ENCODE data around the gene GALNT6.
"Not testable (repeated sequence)": the region's sequence is repeated elsewhere in the genome, so short reads cannot be mapped to it uniquely, and the experiment has no call there.

GALNT6 gene

DNA sequence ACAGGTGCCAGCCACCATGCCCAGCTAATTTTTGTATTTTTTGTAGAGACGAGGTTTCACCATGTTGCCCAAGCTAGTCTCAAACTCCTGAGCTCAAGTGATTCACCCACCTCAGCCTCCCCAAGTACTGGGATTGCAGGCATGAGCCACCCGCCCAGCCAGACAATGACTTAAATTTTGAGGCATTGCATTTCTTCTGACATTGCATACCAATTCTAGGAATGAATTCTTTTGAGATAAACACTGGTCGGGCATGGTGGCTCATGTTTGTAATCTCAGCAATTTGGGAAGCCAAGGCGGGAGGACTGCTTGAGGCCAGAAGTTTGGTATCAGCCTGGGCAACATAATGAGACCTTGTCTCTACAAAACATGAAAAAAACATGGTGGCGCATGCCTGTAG, 42.2 kb downstream of the GALNT6 start:
- no peak for DNase-seq

DNA sequence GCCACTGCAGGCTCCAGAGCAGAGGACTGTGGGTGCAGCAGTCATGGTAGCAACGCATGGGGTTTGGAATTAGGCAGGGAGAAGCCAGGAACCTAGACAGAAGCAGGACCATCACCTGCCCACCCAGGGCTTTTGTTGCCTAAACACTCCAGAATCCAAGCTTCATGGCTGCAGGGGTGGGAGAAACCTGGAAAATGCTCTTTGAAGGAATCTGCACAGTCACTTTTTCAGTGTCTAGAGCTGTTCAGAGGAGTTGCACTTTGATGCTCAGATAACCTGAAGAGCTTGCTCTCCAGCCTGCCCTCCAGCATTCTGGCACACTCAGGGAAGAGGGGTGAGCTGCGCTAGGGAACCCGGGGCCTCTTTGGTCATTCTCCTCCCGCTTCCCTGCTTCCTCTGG, 43.1 kb downstream of the GALNT6 start:
- no peak for DNase-seq

DNA sequence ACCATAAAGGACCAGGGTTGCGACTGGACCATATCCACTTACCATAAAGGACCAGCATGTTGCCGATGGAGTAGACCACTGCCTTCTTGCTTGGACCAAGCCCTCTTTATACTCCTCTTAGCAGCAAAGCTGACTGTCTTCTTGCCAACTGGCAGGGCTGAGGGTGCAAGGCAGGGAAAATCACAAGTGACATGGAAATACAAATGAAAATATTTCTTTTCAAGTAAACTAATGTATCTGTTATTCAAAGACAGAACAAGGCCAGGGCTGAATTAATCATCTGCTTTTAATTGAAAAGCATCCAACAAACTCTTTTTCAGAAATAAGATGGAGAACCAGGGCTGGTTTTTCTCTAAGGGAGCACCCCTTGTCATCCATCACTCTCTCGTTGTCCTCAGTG, 44.6 kb downstream of the GALNT6 start, which contains the start of gene CELA1:
TSS of gene CELA1 (minus strand) at position 99 of the 400 bp plus-strand sequence. CDS start at position 58, 41 bp downstream.
- DNase-seq: no peak

DNA sequence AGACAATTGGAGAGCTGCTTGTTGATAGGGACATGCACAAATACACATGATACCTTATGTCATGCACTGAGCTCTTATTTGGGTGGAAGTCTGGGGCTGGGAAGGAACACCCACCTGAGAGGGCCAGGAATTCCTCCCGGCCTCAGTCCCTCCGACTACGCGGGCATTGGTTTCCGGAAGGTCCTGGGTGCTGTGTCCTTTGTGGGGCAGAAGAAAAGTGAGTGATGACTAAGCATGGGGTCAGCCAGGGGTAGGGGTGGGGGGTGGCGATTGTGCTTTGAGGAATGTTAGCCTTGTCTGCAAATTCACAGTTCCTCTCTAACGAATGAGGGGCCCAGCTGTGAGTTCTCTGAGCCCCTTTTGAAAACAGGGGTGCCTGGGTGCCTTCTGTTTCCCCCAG, 45.5 kb downstream of the GALNT6 start:
- DNase-seq: no peak

DNA sequence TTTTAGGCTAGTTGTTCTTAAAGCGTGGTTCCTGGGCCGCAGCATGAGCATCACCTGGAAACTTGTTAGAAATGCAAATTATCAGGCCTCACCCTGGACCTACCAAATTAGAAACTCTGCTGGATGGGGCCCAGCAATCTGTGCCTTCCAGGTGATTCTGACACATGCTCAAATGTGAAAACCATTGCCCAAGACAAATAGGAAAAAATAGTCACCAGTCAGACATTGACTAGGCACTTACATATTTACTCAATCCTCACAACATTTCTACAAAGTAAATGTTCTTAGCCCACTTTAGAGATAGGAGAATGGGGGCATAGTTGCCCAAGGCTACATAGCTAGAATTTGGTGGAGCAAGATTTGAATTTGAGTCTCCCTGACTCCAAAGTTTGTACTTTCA, 48.0 kb downstream of the GALNT6 start:
- no peak for DNase-seq

DNA sequence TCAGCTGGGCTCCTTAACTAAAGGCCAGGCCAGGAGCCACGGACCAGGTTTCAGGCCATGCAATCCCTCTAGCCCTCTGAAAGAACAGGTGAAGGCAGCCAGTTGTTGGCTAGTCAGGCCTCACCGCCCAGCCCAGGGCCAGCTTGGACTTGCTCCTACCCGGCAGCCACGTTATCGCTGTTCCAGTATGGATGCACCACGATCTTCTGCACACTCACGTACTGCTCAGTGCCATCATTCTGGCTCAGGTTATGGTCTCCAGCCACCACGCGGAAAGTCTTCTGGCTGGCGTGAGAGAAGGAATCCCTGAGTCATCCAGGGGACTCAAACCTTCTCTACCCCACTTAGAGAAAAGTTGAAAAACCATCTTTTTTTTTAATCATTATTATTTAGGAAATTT, 48.8 kb downstream of the GALNT6 start:
- DNase-seq: no peak

DNA sequence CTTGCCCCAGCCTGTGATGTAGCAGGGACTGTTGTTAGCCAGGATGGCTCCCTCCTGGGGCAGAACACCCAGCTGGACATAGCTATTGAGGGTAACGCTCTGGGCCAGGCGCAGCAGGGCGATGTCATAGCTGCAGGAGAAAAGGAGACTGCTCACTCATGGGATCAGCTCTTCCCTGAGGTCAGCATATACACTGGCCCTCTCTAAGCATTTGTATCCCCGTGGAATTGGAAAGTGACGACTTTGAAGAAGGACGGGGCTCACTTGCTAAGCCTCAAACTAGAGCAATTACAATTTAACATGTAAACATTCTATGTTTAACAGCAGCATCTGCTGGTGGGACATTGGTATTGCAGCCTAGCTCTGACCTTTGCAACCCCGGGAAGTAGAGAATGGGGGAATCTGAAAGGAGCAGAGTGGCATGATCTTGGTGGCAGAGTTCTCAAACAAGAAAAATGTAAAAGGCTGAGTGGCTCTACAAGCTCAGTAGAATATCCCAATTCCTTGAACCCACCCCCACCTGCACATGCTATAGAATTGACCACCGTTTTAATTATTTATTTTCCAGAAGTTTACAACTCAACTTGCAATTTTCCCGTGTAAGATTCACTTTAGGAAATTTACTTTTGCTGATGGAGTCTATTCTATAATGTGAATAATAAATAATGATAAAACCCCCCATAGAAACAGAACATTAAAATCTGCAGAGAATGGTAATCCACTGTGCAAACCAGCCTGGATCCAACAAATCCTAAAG, 49.8 kb downstream of the GALNT6 start:
- peak; percentile 60 for DNase-seq

DNA sequence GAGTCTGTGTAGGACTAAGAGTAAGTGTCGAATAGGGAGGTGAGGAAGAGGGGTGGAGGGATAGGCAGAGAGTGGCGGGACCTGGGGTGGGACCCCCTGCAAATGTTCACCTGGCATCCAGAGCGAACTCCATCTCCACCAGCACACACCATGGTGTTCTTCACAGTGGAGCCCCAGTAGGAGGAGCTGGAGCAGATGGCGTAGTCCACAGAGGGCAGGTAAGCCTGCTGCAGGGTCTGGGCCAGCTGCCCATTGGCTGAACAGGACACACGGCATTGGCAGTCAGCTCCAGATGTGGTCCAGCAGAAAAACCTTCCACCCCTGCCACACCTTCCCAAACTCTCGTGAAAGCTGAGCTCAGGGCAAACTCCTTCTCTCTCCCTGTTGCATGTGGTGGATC, 51.5 kb downstream of the GALNT6 start:
- no peak for DNase-seq

DNA sequence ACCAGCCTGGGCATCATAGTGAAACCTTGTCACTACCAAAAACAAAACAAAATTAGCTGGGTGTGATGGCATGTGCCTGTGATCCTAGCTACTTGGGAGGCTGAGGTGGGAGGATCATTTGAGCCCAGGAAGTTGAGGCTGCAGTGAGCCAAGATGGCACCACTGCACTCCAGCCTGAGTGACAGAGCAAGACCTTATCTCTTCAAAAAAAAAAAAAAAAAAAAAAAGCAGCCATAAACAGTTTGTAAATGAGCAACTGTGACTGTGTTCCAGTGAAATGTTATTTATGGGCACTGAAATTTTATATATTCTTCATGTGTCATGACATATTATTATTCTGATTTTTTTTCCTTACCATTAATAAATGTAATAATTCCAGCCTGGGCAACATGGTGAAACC, 53.9 kb downstream of the GALNT6 start:
- not testable (repeated sequence) for DNase-seq

DNA sequence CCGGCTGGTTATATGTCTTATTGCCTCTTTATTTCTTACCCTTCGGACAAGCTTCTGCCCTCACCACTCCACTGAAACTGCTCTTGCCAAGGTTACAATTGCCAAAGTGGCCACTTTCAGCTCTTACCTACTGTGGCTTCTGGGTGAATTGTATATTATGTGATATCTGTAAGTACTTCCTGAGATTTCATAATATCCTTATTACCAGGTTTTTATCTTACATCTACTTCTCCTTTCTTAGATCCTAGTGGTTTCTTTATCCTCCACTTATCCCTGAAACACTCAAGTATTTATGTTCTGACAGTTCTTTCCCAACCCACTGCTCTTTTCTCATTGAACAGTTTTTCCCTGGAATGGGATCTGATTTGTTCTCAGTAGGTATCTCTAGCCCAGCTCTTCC, 55.3 kb downstream of the GALNT6 start:
- no peak for DNase-seq

DNA sequence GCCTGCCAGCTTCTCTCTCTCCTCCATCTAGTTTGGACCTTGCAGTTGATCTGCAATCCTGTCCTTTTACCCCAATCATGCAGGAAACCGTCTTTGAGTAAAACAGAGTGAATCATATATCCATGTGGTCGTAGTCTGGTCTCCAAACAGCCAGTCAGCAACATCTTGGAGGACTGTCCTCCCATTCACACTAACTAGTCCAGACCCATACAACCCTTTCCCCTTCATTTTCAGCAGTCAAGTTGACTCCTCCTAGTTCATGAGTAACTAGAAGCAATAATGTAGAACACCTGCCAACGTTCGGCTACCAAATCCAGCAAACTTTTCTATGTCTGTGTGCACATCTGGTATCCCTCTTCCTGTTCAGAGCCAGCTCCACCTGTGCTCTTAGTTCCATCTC, 56.4 kb downstream of the GALNT6 start:
- no peak for DNase-seq

DNA sequence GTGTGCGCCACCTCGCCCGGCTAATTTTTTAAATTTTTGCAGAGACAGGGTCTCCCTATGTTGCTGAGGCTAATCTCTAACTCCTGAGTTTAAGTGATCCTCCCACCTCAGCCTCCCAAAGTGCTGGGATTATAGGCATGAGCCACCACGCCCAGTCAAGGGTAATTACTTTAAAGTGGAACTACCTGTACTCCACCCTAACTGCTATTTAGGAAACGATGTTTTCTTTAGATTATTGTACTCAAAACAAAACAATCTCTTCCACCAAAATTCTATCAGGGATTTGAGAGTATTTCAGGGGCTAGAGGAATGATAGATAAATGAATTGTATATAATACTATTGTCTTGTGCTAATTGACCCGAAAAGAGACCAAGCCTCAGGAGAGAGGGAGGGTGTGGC, 57.7 kb downstream of the GALNT6 start:
- DNase-seq: no peak

DNA sequence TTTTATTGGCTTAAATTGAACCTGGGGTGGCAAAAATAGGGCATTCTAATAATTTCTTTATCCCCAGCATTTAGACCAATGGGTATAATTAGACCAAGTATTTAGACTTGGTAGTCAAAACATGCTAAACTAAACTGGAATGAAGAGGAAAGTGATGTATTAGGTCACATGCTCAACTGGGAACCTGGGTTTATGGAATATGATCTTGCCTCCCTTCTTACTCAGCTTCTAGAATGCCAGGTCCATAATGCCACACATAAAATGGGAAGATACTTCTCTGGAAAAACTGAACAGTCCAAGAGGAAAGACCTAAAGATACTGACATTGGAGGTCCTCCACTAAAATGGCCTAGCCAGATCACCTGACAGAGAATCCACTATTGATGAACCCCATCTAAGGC, 61.0 kb downstream of the GALNT6 start:
- DNase-seq: no peak

DNA sequence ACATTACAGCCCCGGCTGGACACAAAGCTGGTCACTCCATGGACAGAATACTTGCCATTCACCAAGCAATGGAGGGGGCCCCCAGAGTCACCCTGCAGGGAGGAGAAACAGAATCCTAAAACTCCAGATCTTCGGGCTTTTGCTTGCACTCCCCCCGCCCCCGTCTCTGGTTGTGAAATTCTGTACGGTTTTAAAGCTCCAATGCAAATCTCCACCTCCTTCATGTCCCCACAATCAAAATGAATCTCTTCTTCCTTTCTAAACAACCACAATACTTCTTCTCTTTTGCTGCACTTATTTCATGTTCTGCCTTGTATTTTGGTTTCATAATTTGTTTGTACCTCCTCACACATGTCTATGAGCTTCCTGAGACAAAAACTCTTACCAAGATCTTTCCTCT, 61.5 kb downstream of the GALNT6 start:
- no peak for DNase-seq

DNA sequence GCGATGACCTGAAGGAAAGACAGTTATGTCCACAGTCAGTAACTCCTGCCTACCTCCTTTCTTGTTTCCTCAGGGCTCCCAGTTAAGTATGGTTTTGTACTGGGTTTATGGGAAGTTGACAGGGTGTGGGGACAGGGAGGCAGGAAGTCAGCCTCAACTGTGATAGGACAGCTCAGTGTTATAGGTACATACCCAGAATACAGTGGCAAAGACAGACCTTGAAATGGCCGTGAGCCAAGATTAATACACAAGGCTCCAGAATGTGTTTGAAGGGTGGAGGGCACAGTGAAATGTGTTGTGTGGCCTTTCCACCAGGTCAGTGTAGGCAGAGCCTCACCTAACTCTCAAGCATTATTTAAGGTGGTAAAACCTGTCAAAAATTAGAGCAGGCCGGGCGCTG, 62.6 kb downstream of the GALNT6 start:
- no peak for DNase-seq

DNA sequence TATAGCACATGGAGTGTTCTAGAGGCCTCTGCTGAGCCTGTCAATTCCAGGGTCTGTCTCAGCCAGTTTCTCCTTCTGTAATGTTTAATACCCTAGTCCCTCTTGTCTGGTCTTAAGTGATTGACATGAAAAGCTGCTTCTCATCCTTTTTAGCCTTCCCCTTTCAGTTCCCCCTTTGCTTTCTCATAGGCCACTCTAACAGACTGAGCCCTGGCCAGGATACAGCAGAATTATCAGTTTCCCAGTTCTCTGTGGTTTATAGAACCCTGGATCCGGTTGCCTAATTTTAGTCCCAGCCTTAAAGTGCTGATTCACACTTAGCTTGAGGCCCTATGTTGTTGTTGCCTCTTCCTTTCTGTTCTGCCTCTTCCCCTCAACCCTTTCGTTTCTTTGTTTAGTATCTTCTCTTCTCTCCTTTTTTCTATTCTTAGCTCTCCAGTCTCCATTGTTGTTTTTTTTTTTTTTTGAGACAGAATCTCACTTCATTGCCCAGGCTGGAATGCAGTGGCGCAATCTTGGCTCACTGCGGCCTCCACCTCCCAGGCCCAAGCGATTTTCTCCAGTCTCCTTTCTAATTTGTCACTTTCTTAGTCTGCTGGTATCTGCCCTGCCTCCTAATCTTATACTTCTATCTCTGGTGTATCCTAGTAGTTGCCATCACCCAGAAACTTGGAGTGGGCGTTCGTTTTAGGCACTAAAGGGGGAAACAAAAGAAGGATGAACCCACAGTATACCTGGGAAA, 64.3 kb downstream of the GALNT6 start:
- no peak for DNase-seq

DNA sequence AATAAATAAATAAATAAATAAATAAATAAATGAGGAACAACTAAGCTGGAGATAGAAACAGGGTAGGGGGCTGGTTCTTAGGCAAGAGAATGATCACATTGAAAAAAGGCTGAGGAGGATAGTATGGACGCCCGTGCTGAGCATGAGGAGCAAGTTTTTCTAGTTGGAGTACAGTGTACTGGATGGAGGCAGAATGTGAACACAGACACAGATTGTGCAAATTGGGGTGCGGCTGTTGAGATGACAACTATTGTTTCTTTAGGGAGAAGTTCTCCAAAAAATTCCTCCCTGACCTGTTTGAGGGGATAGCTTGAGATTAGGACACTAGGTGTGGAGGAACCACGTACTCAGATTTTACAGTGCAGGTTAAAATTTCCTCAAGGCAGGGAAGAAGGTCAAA, 66.3 kb downstream of the GALNT6 start:
- DNase-seq: no peak

DNA sequence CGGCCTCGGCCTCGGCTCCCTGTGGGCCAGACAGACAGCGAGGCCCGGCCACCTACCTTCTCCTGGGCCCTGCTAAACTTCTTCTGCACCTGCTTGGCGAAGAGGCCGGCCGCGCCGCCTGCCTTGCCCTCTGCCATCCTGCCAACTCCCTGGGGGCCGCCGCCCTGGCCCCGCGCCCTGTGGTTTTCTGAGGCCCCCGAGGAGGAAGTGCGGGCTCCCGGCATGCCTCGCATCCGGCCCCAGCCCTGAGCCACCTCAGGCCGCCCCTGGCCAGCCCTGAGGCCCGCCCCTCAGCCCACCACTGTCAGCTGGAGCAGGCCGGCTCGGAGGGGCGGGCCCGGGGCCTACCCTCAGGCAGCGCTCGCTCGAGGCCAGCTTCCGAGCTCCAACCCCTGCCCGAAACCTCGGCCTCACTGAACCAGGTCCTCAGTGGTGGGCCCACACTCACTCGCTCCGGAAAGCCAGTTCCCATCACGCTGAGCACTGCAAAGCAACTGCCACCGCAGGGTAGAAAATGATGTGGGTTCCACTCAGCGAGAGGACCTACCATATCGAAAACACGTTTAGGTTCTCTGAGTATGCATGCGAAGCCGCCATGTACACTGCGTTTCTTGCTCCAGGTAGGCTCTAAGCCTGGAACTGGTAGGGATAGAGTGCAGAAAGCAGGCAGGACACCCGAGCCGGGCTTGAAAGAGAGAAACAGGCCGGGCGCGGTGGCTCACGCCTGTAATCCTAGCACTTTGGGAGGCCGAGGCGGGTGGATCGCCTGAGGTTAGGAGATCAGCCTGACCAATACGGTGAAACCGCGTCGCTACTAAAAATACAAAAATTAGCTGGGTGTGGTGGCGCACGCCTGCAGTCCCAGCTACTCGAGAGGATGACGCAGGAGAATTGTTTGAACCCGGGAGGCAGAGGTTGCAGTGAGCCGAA, 67.0 kb downstream of the GALNT6 start, which contains the start of gene BIN2:
TSS of gene BIN2 (minus strand) at position 209 of the 930 bp plus-strand sequence. CDS start at position 137, 72 bp downstream.
- no peak for DNase-seq

DNA sequence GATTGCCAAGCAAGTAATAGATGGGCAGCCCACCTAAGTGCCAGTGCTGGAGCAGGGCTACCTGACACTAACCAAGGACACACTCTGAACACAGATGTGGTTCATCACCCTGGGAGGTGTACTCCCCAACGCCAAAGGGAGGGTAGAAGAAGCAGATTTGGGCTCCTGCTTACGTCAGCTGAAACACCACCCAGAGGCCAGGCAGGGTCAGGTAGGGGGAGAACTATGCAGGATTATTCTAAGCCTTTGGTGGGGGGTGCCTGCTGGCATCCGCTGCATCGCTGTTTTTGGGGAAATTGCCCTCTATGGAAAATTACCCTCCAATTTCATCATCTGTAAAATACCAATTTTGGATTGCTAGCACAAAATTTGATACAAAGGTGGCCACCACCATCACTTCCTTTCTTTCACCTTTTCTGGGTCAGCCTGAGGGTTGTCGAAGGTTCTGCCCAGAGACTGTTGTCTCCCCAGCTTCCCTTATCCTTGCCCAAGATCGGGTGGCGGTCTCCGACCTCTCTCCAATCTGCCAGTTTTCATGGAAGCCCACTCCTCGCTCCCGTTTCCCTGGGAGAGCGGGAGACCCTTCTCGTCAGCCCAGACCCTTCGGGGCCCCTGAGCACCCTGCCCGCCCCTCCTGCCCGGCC, 67.8 kb downstream of the GALNT6 start:
- DNase-seq: no peak

DNA sequence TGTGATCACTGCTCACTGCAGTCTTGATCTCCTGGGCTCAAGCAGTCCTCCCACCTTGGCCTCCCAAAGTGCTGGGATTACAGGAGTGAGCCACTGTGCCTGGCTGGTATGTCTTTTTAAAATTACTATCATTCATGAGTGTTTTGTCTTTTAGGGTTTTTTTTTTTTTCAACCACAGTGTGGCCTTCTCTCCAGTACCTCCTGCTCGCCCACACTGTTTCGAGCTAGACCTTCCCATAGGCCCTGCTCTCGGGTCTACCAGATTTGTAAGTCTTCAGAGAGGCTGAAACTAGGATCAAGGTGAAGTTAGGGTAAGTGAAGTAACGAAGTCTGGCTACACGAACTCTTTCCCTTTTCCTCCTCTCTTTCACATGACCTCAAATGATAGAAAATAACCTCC, 68.8 kb downstream of the GALNT6 start:
- no peak for DNase-seq

DNA sequence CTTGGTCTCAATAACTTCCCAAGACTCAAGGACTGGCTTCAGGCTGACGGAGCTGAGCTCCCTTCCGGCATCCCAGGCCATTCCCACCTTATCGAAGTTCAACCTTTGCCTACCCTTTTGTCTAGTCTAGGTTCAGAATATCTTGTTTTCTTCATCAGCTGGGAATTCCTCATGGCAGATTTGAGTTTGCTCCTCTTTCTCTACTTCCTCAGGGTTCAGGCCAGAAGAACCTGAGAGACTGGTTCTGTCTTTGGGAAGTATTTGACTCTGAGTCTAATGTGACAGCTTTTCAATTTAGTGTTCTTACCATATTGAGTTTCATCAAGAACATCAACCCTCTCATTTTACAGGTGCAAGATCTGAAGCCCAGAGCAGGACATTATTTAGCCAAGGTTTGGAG, 69.3 kb downstream of the GALNT6 start:
- DNase-seq: no peak

DNA sequence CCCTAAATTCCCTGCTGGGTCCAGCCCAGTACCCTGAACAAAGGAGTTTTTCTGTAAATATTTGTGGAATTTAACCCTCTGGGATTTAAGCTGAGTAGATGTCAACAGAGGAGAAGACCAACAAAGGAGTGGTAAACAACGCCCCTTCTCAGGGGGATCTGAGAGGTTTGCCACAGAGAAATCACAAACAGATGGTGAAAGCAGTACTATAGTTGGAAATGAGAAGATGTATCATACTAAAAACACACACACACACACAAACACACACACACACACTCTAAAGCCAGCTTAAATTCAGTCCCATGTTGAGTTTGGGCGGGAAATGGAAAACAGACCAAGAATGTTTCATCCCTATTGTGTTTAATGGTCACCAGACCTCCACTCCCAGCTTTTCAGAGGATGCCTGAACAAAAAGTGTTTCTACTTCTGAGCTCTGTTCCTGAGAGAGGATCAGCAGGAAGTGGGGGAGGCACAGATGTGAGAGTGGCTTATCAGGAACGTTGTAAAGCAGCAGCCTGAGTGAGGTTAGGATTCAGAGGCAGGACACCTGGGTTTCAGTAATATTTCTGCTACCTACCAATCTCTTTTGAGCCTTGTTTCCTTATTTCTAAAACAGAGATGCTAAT, 70.4 kb downstream of the GALNT6 start:
- DNase-seq: no peak
